OCI-LY3 (cell line): ENCODE data around the gene BAG3.
A peak's percentile ranks its signal among the peaks of the same experiment; 100 is the strongest.

Experiments used
- H2AFZ ChIP-seq: fragments of 200-600, 300-600 bp; shearing (Covaris generic); 2 replicates; pipeline ENCODE4 v1.6.0; 2014; ENCODE audit warnings: antibody characterized with exemption, low read depth, low read length
- H3K27ac ChIP-seq: fragments of 200-600, 300-600 bp; sonication (generic); 2 replicates; pipeline ENCODE4 v1.5.1; 2014; ENCODE audit warnings: mild to moderate bottlenecking, low read length, moderate library complexity, mixed read lengths
- H3K27me3 ChIP-seq: fragments of 200-600, 300-600 bp; sonication (generic); 2 replicates; pipeline ENCODE4 v1.6.1; 2014; ENCODE audit warnings: low read depth, low read length, mixed read lengths
- H3K36me3 ChIP-seq: fragments of 200-600, 300-600 bp; sonication (generic); replicated peaks from 2 replicates; pipeline ENCODE3; 2014; ENCODE audit warnings: low read depth, low read length, mixed read lengths
- H3K4me1 ChIP-seq: fragments of 300-600, 200-600 bp; sonication (generic); 2 replicates; pipeline ENCODE4 v1.6.1; 2014; ENCODE audit warnings: low read length, mixed read lengths
- H3K4me2 ChIP-seq: fragments of 200-600, 300-600 bp; sonication (generic); 2 replicates; pipeline ENCODE4 v1.6.1; 2014; ENCODE audit warnings: low read length, mixed read lengths
- H3K4me3 ChIP-seq: fragments of 300-600, 200-600 bp; sonication (generic); 2 replicates; pipeline ENCODE4 v1.5.1; 2014; ENCODE audit warnings: antibody characterized with exemption, mild to moderate bottlenecking, low read length, moderate library complexity
- H3K79me2 ChIP-seq: fragments of 300-600, 200-600 bp; shearing (Covaris generic); 2 replicates; pipeline ENCODE4 v1.6.1; 2014; ENCODE audit warnings: mild to moderate bottlenecking, low read length, mixed read lengths
- H3K9ac ChIP-seq: fragments of 300-600, 200-600 bp; shearing (Covaris generic); 2 replicates; pipeline ENCODE4 v1.6.0; 2014; ENCODE audit warnings: mild to moderate bottlenecking, low read length, moderate library complexity
- H3K9me3 ChIP-seq: fragments of 200-600, 300-600 bp; shearing (Covaris generic); 2 replicates; pipeline ENCODE4 v1.6.1; 2014; ENCODE audit warnings: low read length, mixed read lengths; ENCODE audit not compliant: insufficient read depth
- H4K20me1 ChIP-seq: fragments of 200-600, 300-600 bp; sonication (generic); 2 replicates; pipeline ENCODE4 v1.6.1; 2016; ENCODE audit warnings: low read length, mixed read lengths; ENCODE audit not compliant: insufficient read depth
- EZH2phosphoT487 ChIP-seq: fragments of 200-600 bp; shearing (Covaris generic); IDR thresholded peaks from 2 replicates; pipeline ENCODE4 v1.6.1; 2018; ENCODE audit warnings: antibody characterized with exemption, mixed run types, low read depth
- TF ChIP-seq, protein P1 (sequence below): fragments of 200-600, 300-600 bp; sonication (generic); IDR thresholded peaks from 2 replicates; pipeline ENCODE4 v1.5.1; 2014; ENCODE audit warnings: antibody characterized with exemption, low read length, low read depth

Gene BAG3

DNA sequence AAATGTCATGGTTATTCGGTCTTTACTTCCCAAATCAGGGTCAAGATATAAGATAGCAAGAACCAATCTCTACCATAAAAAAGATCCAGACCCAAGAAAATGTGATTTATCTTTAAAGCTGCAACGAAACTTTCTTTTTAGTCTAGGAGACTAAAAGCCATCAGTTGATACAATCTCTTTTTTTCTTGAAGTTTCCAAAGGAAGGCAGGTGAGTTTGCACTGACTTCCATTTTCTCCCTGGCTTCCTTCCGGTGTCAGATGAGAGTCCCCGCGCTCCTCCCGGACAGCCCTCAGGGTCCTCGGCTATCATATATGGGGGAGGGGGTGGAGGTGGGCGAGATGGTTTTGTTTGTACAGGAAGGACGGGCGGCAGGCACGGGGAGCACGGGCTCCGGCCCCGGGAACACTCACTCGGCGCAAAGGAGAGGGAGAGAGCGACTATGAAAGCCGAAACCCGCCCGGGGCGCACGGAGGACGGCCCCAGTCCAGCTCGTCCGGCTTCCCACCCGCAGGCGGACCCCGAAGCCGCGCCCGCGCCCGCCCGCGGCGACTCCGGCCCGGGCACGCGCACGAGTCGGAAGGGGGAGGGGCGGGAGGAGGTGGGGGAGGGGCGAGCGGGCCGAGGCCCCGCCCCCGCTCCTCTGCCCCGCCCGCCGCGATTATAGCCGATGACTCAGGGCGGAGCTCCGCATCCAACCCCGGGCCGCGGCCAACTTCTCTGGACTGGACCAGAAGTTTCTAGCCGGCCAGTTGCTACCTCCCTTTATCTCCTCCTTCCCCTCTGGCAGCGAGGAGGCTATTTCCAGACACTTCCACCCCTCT lies at the start of gene BAG3:
BAG3 (plus strand) TSS at position 689 of the 822 bp plus-strand sequence. CDS start 296 bp downstream, outside the sequence.
- Histone ChIP-seq H3K36me3 (no peaks in the 10 kb centered on the region), H3K4me3 (peak within 1 kb of the TSS; percentile 85), H3K4me2 (peak within 1 kb of the TSS; percentile 79), H3K4me1 (peaks cover 6% of the 10 kb centered on the region), H3K27ac (peak within 1 kb of the TSS; percentile 59), H3K9me3 (no peaks in the 10 kb centered on the region), H2AFZ (peak within 1 kb of the TSS; percentile 93), H3K79me2 (no peaks in the 10 kb centered on the region), H3K9ac (peak within 1 kb of the TSS; percentile 94), H3K27me3 (no peaks in the 10 kb centered on the region), H4K20me1 (no peaks in the 10 kb centered on the region)
- TF ChIP-seq, protein P1, sequence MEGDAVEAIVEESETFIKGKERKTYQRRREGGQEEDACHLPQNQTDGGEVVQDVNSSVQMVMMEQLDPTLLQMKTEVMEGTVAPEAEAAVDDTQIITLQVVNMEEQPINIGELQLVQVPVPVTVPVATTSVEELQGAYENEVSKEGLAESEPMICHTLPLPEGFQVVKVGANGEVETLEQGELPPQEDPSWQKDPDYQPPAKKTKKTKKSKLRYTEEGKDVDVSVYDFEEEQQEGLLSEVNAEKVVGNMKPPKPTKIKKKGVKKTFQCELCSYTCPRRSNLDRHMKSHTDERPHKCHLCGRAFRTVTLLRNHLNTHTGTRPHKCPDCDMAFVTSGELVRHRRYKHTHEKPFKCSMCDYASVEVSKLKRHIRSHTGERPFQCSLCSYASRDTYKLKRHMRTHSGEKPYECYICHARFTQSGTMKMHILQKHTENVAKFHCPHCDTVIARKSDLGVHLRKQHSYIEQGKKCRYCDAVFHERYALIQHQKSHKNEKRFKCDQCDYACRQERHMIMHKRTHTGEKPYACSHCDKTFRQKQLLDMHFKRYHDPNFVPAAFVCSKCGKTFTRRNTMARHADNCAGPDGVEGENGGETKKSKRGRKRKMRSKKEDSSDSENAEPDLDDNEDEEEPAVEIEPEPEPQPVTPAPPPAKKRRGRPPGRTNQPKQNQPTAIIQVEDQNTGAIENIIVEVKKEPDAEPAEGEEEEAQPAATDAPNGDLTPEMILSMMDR = no peak
- no peak for TF ChIP-seq EZH2phosphoT487

DNA sequence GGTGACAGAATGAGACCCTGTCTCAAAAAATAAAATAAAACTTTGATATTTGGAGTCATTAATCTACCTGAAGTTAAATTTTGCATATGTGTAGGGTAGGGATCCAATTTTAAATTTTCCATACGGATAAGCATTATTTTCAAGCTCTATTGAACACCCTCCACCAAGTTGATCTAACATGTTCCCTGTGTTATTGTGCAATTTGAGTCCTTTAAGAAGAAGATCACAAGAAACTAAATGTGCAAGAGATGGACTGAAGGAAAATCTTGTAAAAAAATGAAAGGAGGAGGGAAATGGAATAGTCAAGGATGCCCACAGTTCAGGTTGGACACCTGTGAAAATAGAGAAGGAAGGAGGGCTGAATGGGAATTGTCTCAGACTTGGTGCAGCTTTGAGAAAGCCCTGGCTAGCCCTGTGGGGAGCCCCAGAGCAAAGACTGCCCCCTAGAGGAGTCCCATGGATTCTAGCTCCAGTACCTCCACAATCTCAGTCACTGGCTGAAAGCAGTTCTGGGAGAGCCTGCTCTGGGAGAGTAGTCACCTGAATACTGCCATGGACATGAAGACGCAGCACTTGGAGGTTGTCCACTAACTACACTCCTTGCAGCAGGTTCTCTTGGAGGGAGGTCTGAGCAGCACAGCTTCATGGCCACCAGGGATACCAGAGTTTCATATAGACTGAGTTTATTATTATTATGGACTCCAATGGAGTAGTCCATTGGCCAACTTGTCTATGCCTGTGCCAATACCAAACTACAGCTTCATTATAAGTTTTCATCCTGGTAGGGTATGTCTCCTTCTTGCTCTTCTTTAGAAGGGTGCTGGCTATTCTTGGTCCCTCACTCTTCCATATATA lies 48.7 kb upstream of the BAG3 start:
- no peaks in the 10 kb centered on the region for H3K79me2 ChIP-seq
- H3K27ac ChIP-seq = no peak overlapping the region
- H3K27me3 ChIP-seq = no peaks in the 10 kb centered on the region
- H2AFZ ChIP-seq = no peak overlapping the region
- H3K4me2 ChIP-seq = no peak overlapping the region
- H3K4me1 ChIP-seq = peaks cover 4% of the 10 kb centered on the region; the same call in 1 of the 2 replicates
- TF ChIP-seq, protein P1 = peak; percentile 59
- TF ChIP-seq EZH2phosphoT487 = no peak
- no peaks in the 10 kb centered on the region for H3K9me3 ChIP-seq
- no peak overlapping the region for H3K9ac ChIP-seq
- peaks cover 5% of the 10 kb centered on the region for H3K36me3 ChIP-seq
- no peak overlapping the region for H3K4me3 ChIP-seq
- no peaks in the 10 kb centered on the region for H4K20me1 ChIP-seq

DNA sequence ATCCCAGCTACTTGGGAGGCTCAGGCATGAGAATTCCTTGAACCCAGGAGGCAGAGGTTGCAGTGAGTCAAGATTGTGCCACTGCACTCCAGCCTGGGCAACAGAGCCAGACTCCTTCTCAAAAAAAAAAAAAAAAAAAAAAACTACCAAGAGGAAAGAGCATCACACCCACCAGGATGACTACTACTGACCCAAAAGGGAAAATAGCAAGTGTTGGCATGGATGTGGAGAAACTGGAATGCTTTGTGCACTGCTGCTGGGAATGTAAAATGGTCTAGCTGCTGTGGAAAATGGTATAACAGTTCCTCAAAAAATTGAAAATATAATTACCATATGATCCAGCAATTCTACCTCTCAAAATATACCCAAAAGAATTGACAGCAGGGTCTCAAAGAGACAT lies 46.7 kb upstream of the BAG3 start:
- Histone ChIP-seq H3K9me3 (no peaks in the 10 kb centered on the region), H3K4me2 (no peak overlapping the region), H3K4me3 (no peak overlapping the region), H3K9ac (no peak overlapping the region), H3K79me2 (no peaks in the 10 kb centered on the region), H3K27me3 (no peaks in the 10 kb centered on the region), H4K20me1 (no peaks in the 10 kb centered on the region), H3K27ac (no peak overlapping the region), H2AFZ (no peak overlapping the region), H3K36me3 (no peaks in the 10 kb centered on the region), H3K4me1 (no peaks in the 10 kb centered on the region)
- no peak for TF ChIP-seq EZH2phosphoT487
- TF ChIP-seq, protein P1 = no peak
